Central memory CD8-positive, alpha-beta T cell (primary cell): ENCODE data around the gene DMAC1.

Source experiments
- ATAC-seq: fragments of 150-1000 bp; cut with Tn5 transposase; replicated peaks from 2 replicates; pipeline ENCODE4 v1.10.0; 2022; ENCODE audit warnings: mild to moderate bottlenecking, moderate FRiP score, moderate number of reproducible peaks; ENCODE audit not compliant: poor library complexity, severe bottlenecking; ENCODE audit errors: extremely low read depth
- DNase-seq, 2 donors: peaks; one replicate each; pipeline ENCODE4 v3.0.0; 2021; ENCODE audit warnings: low spot score in 2 of 2
- H3K27ac Mint-ChIP-seq: one replicate; pipeline ENCODE4 v1.8.0; 2022; ENCODE audit warnings: low read depth, mild to moderate bottlenecking, moderate library complexity, mixed read lengths
- H3K27me3 Mint-ChIP-seq: one replicate; pipeline ENCODE4 v1.8.0; 2022; ENCODE audit warnings: mixed read lengths
- H3K36me3 Mint-ChIP-seq: one replicate; pipeline ENCODE4 v1.8.0; 2022; ENCODE audit warnings: mild to moderate bottlenecking, moderate library complexity, mixed read lengths; ENCODE audit not compliant: insufficient read depth
- H3K4me1 Mint-ChIP-seq: one replicate; pipeline ENCODE4 v1.8.0; 2022; ENCODE audit warnings: mixed read lengths
- H3K4me3 Mint-ChIP-seq: one replicate; pipeline ENCODE4 v1.8.0; 2022; ENCODE audit warnings: mild to moderate bottlenecking, moderate library complexity, mixed read lengths
- H3K9me3 Mint-ChIP-seq: one replicate; pipeline ENCODE4 v1.8.0; 2022; ENCODE audit warnings: mixed read lengths

DMAC1 gene

GRCh38 chr9:7811677-7812076, 12.1 kb upstream of the DMAC1 start:
- Mint-ChIP-seq H3K9me3 (no peaks in the 10 kb centered on the region), H3K27me3 (peaks cover 38% of the 10 kb centered on the region), H3K4me1 (no peaks in the 10 kb centered on the region), H3K36me3 (no peaks in the 10 kb centered on the region), H3K4me3 (no peak overlapping the region), H3K27ac (no peak overlapping the region)
- DNase-seq (no peak), ATAC-seq (no peak)

GRCh38 chr9:7802666-7803065, 3.1 kb upstream of the DMAC1 start:
- Mint-ChIP-seq H3K36me3 (peaks cover 4% of the 10 kb centered on the region), H3K27ac (no peak overlapping the region), H3K27me3 (peaks cover 16% of the 10 kb centered on the region), H3K9me3 (no peaks in the 10 kb centered on the region), H3K4me3 (no peak overlapping the region), H3K4me1 (peaks cover 7% of the 10 kb centered on the region)
- DNase-seq (no peak), ATAC-seq (no peak)

- H3K4me1 Mint-ChIP-seq: peaks cover 7% of the 10 kb centered on the region
- peak overlapping the region; percentile 87 for H3K4me3 Mint-ChIP-seq
- no peaks in the 10 kb centered on the region for H3K9me3 Mint-ChIP-seq
- peak; percentile 10 for ATAC-seq
- no peak for DNase-seq
- H3K27me3 Mint-ChIP-seq: no peaks in the 10 kb centered on the region
- H3K36me3 Mint-ChIP-seq: peaks cover 17% of the 10 kb centered on the region
- H3K27ac Mint-ChIP-seq: peak overlapping the region; percentile 85
These were observed 337 bp upstream of the DMAC1 start for GRCh38 chr9:7799944-7800285.

GRCh38 chr9:7794196-7794595, 5.4 kb downstream of the DMAC1 start:
- ATAC-seq (no peak), DNase-seq (no peak)
- Mint-ChIP-seq H3K27me3 (no peaks in the 10 kb centered on the region), H3K36me3 (peaks cover 16% of the 10 kb centered on the region), H3K4me3 (no peak overlapping the region), H3K27ac (no peak overlapping the region), H3K4me1 (peaks cover 29% of the 10 kb centered on the region), H3K9me3 (no peaks in the 10 kb centered on the region)

- DNase-seq: no peak
- Mint-ChIP-seq H3K36me3 (peaks cover 11% of the 10 kb centered on the region), H3K27me3 (no peaks in the 10 kb centered on the region), H3K4me3 (no peak overlapping the region), H3K4me1 (peaks cover 22% of the 10 kb centered on the region), H3K27ac (no peak overlapping the region), H3K9me3 (no peaks in the 10 kb centered on the region)
- ATAC-seq: no peak
These were observed 8.2 kb downstream of the DMAC1 start for GRCh38 chr9:7791394-7791793.

- no peaks in the 10 kb centered on the region for H3K9me3 Mint-ChIP-seq
- peaks cover 22% of the 10 kb centered on the region for H3K4me1 Mint-ChIP-seq
- H3K27ac Mint-ChIP-seq: no peak overlapping the region
- no peak for DNase-seq
- peaks cover 6% of the 10 kb centered on the region for H3K36me3 Mint-ChIP-seq
- ATAC-seq: no peak
- H3K4me3 Mint-ChIP-seq: no peak overlapping the region
- H3K27me3 Mint-ChIP-seq: no peaks in the 10 kb centered on the region
These were observed 8.8 kb downstream of the DMAC1 start for GRCh38 chr9:7790819-7791182.

- H3K27ac Mint-ChIP-seq: no peak overlapping the region
- no peaks in the 10 kb centered on the region for H3K27me3 Mint-ChIP-seq
- H3K9me3 Mint-ChIP-seq: no peaks in the 10 kb centered on the region
- peaks cover 22% of the 10 kb centered on the region for H3K4me1 Mint-ChIP-seq
- no peak overlapping the region for H3K4me3 Mint-ChIP-seq
- H3K36me3 Mint-ChIP-seq: peaks cover 3% of the 10 kb centered on the region
- DNase-seq (no peak), ATAC-seq (no peak)
These were observed 9.4 kb downstream of the DMAC1 start for GRCh38 chr9:7790022-7790818.

- peaks cover 15% of the 10 kb centered on the region for H3K4me1 Mint-ChIP-seq
- H3K36me3 Mint-ChIP-seq: peaks cover 3% of the 10 kb centered on the region
- H3K4me3 Mint-ChIP-seq: no peak overlapping the region
- no peaks in the 10 kb centered on the region for H3K27me3 Mint-ChIP-seq
- DNase-seq (no peak), ATAC-seq (no peak)
- H3K27ac Mint-ChIP-seq: no peak overlapping the region
- no peaks in the 10 kb centered on the region for H3K9me3 Mint-ChIP-seq
These were observed 10.8 kb downstream of the DMAC1 start for GRCh38 chr9:7788772-7789171.

GRCh38 chr9:7785813-7786212, 13.8 kb downstream of the DMAC1 start:
- DNase-seq: no peak
- Mint-ChIP-seq H3K4me3 (no peak overlapping the region), H3K36me3 (no peaks in the 10 kb centered on the region)

GRCh38 chr9:7784472-7784871, 15.1 kb downstream of the DMAC1 start:
- DNase-seq (no peak), ATAC-seq (no peak)
- no peaks in the 10 kb centered on the region for H3K36me3 Mint-ChIP-seq
- no peak overlapping the region for H3K4me3 Mint-ChIP-seq
- H3K4me1 Mint-ChIP-seq: no peaks in the 10 kb centered on the region
- H3K9me3 Mint-ChIP-seq: no peaks in the 10 kb centered on the region
- H3K27ac Mint-ChIP-seq: no peak overlapping the region
- no peaks in the 10 kb centered on the region for H3K27me3 Mint-ChIP-seq

More at GRCh38 chr9:7785813-7786212, 13.8 kb downstream of the DMAC1 start:
- Mint-ChIP-seq H3K27me3 (no peaks in the 10 kb centered on the region), H3K9me3 (no peaks in the 10 kb centered on the region), H3K27ac (no peak overlapping the region), H3K4me1 (no peaks in the 10 kb centered on the region)
- ATAC-seq: no peak

GRCh38 chr9:7783635-7784063, 15.9 kb downstream of the DMAC1 start:
- Mint-ChIP-seq H3K27me3 (no peaks in the 10 kb centered on the region), H3K27ac (no peak overlapping the region)
- peak; percentile 69 for ATAC-seq

GRCh38 chr9:7782400-7783120, 17.0 kb downstream of the DMAC1 start:
- DNase-seq (no peak), ATAC-seq (no peak)
- H3K27ac Mint-ChIP-seq: no peak overlapping the region
- H3K9me3 Mint-ChIP-seq: no peaks in the 10 kb centered on the region
- no peaks in the 10 kb centered on the region for H3K27me3 Mint-ChIP-seq
- no peaks in the 10 kb centered on the region for H3K4me1 Mint-ChIP-seq
- no peak overlapping the region for H3K4me3 Mint-ChIP-seq
- H3K36me3 Mint-ChIP-seq: no peaks in the 10 kb centered on the region

More at GRCh38 chr9:7783635-7784063, 15.9 kb downstream of the DMAC1 start:
- Mint-ChIP-seq H3K4me3 (no peak overlapping the region), H3K9me3 (no peaks in the 10 kb centered on the region), H3K36me3 (no peaks in the 10 kb centered on the region), H3K4me1 (no peaks in the 10 kb centered on the region)
- no peak for DNase-seq
